ENCODE results near the gene TMEM117.
"Not testable (repeated sequence)": the region's sequence is repeated elsewhere in the genome, so short reads cannot be mapped to it uniquely, and the experiment has no call there.

The TMEM117 gene

GRCh38 chr12:43863770-43864366, 28.0 kb downstream of the TMEM117 start:
- no peak overlapping the region for H4K91ac ChIP-seq (ENCODE audit: low read depth, low read length, poor library complexity)
- H2BK120ac ChIP-seq (ENCODE audit: low read depth, low read length), result no peak overlapping the region

DNA sequence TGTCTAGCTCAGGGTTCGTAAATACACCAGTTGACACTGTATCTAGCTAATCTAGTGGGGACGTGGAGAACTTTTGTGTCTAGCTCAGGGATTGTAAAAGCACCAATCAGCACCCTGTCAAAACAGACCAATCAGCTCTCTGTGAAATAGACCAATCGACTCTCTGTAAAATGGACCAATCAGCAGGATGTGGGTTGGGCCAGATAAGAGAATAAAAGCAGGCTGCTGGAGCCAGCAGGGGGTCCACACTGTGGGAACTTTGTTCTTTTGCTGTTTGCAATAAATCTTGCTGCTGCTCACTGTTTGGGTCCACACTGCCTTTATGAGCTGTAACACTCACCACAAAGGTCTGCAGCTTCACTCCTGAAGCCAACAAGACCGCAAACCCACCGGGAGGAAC, 28.7 kb downstream of the TMEM117 start:
- not testable (repeated sequence) for H3K4me3 ChIP-seq (ENCODE audit: low read length in 2 of 2); H3K27ac ChIP-seq (replicated peaks; ENCODE audit: low read length); H3K4ac ChIP-seq (ENCODE audit: low read length); H3K4me2 ChIP-seq (ENCODE audit: insufficient read depth, low read length, poor library complexity, severe bottlenecking); H3K27me3 ChIP-seq (ENCODE audit: control insufficient read depth in 3 of 3, insufficient read depth in 3 of 3, low read depth in 1 of 3, low read length in 3 of 3); H2BK120ac ChIP-seq (ENCODE audit: low read depth, low read length); H2BK5ac ChIP-seq (ENCODE audit: low read length); H2AFZ ChIP-seq (ENCODE audit: low read length); H2AK5ac ChIP-seq (ENCODE audit: low read depth, low read length); H3K23ac ChIP-seq (ENCODE audit: low read depth, low read length, poor library complexity); H2BK15ac ChIP-seq (ENCODE audit: low read length); H4K8ac ChIP-seq (ENCODE audit: low read depth, low read length); H3K9me3 ChIP-seq (replicated peaks in 1 of 2; ENCODE audit: control insufficient read depth in 2 of 2, insufficient read depth in 1 of 2, low read depth in 1 of 2, low read length in 2 of 2); DNase-seq (ENCODE audit: low spot score); H3K14ac ChIP-seq (ENCODE audit: low read length); H3K36me3 ChIP-seq (replicated peaks in 1 of 2; ENCODE audit: control insufficient read depth in 2 of 2, insufficient read depth in 2 of 2, low read length in 2 of 2); H2BK12ac ChIP-seq (ENCODE audit: low read length); H4K91ac ChIP-seq (ENCODE audit: low read depth, low read length, poor library complexity); H3K18ac ChIP-seq (ENCODE audit: low read length); H3K9ac ChIP-seq (ENCODE audit: low read depth, low read length, poor library complexity); H3K4me1 ChIP-seq (ENCODE audit: control insufficient read depth in 2 of 2, insufficient read depth in 1 of 2, low read depth in 1 of 2, low read length in 2 of 2); H3K79me1 ChIP-seq (ENCODE audit: low read depth, low read length)
- no CpG with 5 or more reads among the region's 5 CpGs for WGBS, 2 donors (ENCODE audit: extremely low coverage in 2 of 2, insufficient read length in 2 of 2, insufficient replicate concordance in 1 of 2)

More at GRCh38 chr12:43863770-43864366, 28.0 kb downstream of the TMEM117 start:
- H2BK15ac ChIP-seq (ENCODE audit: low read length), result no peak overlapping the region
- no peak overlapping the region for H3K23ac ChIP-seq (ENCODE audit: low read depth, low read length, poor library complexity)
- H3K14ac ChIP-seq (ENCODE audit: low read length), result no peak overlapping the region
- H3K4ac ChIP-seq (ENCODE audit: low read length), result no peak overlapping the region
- H3K4me3 ChIP-seq (ENCODE audit: low read length in 2 of 2), result no peak overlapping the region
- H3K4me2 ChIP-seq (ENCODE audit: insufficient read depth, low read length, poor library complexity, severe bottlenecking), result no peak overlapping the region
- H3K27me3 ChIP-seq (ENCODE audit: control insufficient read depth in 3 of 3, insufficient read depth in 3 of 3, low read depth in 1 of 3, low read length in 3 of 3), result no peaks in the 10 kb centered on the region
- no peak overlapping the region for H3K27ac ChIP-seq (replicated peaks; ENCODE audit: low read length)
- H3K9me3 ChIP-seq (replicated peaks in 1 of 2; ENCODE audit: control insufficient read depth in 2 of 2, insufficient read depth in 1 of 2, low read depth in 1 of 2, low read length in 2 of 2), result no peaks in the 10 kb centered on the region
- H3K18ac ChIP-seq (ENCODE audit: low read length), result no peak overlapping the region
- no peaks in the 10 kb centered on the region for H3K4me1 ChIP-seq (ENCODE audit: control insufficient read depth in 2 of 2, insufficient read depth in 1 of 2, low read depth in 1 of 2, low read length in 2 of 2)
- no peak overlapping the region for H2AK5ac ChIP-seq (ENCODE audit: low read depth, low read length)
- no peaks in the 10 kb centered on the region for H3K36me3 ChIP-seq (replicated peaks in 1 of 2; ENCODE audit: control insufficient read depth in 2 of 2, insufficient read depth in 2 of 2, low read length in 2 of 2)
- H2AFZ ChIP-seq (ENCODE audit: low read length), result no peak overlapping the region
- WGBS, 2 donors (ENCODE audit: extremely low coverage in 2 of 2, insufficient read length in 2 of 2, insufficient replicate concordance in 1 of 2), result no CpG with 5 or more reads among the region's 23 CpGs
- no peaks in the 10 kb centered on the region for H3K79me1 ChIP-seq (ENCODE audit: low read depth, low read length)
- H2BK5ac ChIP-seq (ENCODE audit: low read length), result no peak overlapping the region
- H2BK12ac ChIP-seq (ENCODE audit: low read length), result no peak overlapping the region
- H4K8ac ChIP-seq (ENCODE audit: low read depth, low read length), result no peak overlapping the region
- H3K9ac ChIP-seq (ENCODE audit: low read depth, low read length, poor library complexity), result no peak overlapping the region
- DNase-seq (ENCODE audit: low spot score), result no peak

DNA sequence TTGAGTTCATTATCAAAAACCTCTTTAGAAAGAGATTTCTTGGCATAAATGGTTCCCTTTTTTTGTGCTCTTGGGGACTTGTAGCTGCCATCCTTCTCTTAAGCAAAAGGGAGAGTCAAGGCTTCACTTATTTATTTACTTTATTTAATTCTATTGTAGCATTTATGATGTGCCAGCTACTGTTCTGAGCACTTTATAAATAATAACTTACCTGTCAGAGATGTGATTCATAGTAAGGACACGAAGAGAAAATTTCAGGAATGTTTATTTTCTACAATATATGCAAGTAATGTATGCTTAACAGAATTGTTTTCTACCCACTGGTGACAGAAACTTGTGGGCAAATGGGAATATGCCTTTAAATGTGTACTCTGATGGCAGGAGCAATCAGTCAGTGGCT, 33.3 kb downstream of the TMEM117 start:
- H2BK15ac ChIP-seq (ENCODE audit: low read length), result no peak overlapping the region
- H3K27ac ChIP-seq (replicated peaks; ENCODE audit: low read length), result no peak overlapping the region
- no peak for DNase-seq (ENCODE audit: low spot score)
- H3K4me3 ChIP-seq (ENCODE audit: low read length in 2 of 2), result no peak overlapping the region
- no peak overlapping the region for H3K18ac ChIP-seq (ENCODE audit: low read length)
- no peak overlapping the region for H2AK5ac ChIP-seq (ENCODE audit: low read depth, low read length)
- no peak overlapping the region for H2AFZ ChIP-seq (ENCODE audit: low read length)
- H4K8ac ChIP-seq (ENCODE audit: low read depth, low read length), result no peak overlapping the region
- H3K4me2 ChIP-seq (ENCODE audit: insufficient read depth, low read length, poor library complexity, severe bottlenecking), result no peak overlapping the region
- H3K27me3 ChIP-seq (ENCODE audit: control insufficient read depth in 3 of 3, insufficient read depth in 3 of 3, low read depth in 1 of 3, low read length in 3 of 3), result no peaks in the 10 kb centered on the region
- H2BK12ac ChIP-seq (ENCODE audit: low read length), result no peak overlapping the region
- no peak overlapping the region for H3K14ac ChIP-seq (ENCODE audit: low read length)
- H3K79me1 ChIP-seq (ENCODE audit: low read depth, low read length), result no peaks in the 10 kb centered on the region
- WGBS, 2 donors (ENCODE audit: extremely low coverage in 2 of 2, insufficient read length in 2 of 2, insufficient replicate concordance in 1 of 2), result no CpG with 5 or more reads among the region's 1 CpG
- H3K4me1 ChIP-seq (ENCODE audit: control insufficient read depth in 2 of 2, insufficient read depth in 1 of 2, low read depth in 1 of 2, low read length in 2 of 2), result no peaks in the 10 kb centered on the region
- no peak overlapping the region for H4K91ac ChIP-seq (ENCODE audit: low read depth, low read length, poor library complexity)
- H2BK5ac ChIP-seq (ENCODE audit: low read length), result no peak overlapping the region
- no peak overlapping the region for H3K4ac ChIP-seq (ENCODE audit: low read length)
- H3K9me3 ChIP-seq (replicated peaks in 1 of 2; ENCODE audit: control insufficient read depth in 2 of 2, insufficient read depth in 1 of 2, low read depth in 1 of 2, low read length in 2 of 2), result no peaks in the 10 kb centered on the region
- H3K23ac ChIP-seq (ENCODE audit: low read depth, low read length, poor library complexity), result no peak overlapping the region
- no peaks in the 10 kb centered on the region for H3K36me3 ChIP-seq (replicated peaks in 1 of 2; ENCODE audit: control insufficient read depth in 2 of 2, insufficient read depth in 2 of 2, low read length in 2 of 2)
- no peak overlapping the region for H2BK120ac ChIP-seq (ENCODE audit: low read depth, low read length)
- H3K9ac ChIP-seq (ENCODE audit: low read depth, low read length, poor library complexity), result no peak overlapping the region

DNA sequence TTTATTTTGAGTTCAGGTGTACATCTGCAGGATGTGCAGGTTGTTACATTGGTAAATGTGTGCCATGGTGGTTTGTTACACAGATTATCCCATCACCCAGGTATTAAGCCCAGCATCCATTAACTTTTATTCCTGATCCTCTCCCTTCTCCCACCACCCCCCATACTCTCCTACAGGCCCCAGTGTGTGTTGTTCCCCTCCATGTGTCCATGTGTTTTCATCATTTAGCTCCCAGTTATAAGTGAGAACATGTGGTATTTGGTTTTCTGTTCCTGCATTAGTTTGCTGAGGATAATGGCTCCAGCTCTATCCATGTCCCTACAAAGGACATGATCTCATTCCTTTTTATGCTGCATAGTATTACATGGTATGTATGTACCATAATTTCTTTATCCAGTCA, 33.9 kb downstream of the TMEM117 start:
- not testable (repeated sequence) for H3K4ac ChIP-seq (ENCODE audit: low read length); H4K91ac ChIP-seq (ENCODE audit: low read depth, low read length, poor library complexity); H3K9ac ChIP-seq (ENCODE audit: low read depth, low read length, poor library complexity); H2BK120ac ChIP-seq (ENCODE audit: low read depth, low read length); H3K14ac ChIP-seq (ENCODE audit: low read length); H3K79me1 ChIP-seq (ENCODE audit: low read depth, low read length); H3K36me3 ChIP-seq (replicated peaks in 1 of 2; ENCODE audit: control insufficient read depth in 2 of 2, insufficient read depth in 2 of 2, low read length in 2 of 2); H3K4me1 ChIP-seq (ENCODE audit: control insufficient read depth in 2 of 2, insufficient read depth in 1 of 2, low read depth in 1 of 2, low read length in 2 of 2); H3K27me3 ChIP-seq (ENCODE audit: control insufficient read depth in 3 of 3, insufficient read depth in 3 of 3, low read depth in 1 of 3, low read length in 3 of 3); H3K9me3 ChIP-seq (replicated peaks in 1 of 2; ENCODE audit: control insufficient read depth in 2 of 2, insufficient read depth in 1 of 2, low read depth in 1 of 2, low read length in 2 of 2); H4K8ac ChIP-seq (ENCODE audit: low read depth, low read length); H2BK5ac ChIP-seq (ENCODE audit: low read length); H2BK15ac ChIP-seq (ENCODE audit: low read length); H3K27ac ChIP-seq (replicated peaks; ENCODE audit: low read length); H2BK12ac ChIP-seq (ENCODE audit: low read length); H3K18ac ChIP-seq (ENCODE audit: low read length); H3K4me3 ChIP-seq (ENCODE audit: low read length in 2 of 2); H2AFZ ChIP-seq (ENCODE audit: low read length); H3K23ac ChIP-seq (ENCODE audit: low read depth, low read length, poor library complexity); H2AK5ac ChIP-seq (ENCODE audit: low read depth, low read length); DNase-seq (ENCODE audit: low spot score); H3K4me2 ChIP-seq (ENCODE audit: insufficient read depth, low read length, poor library complexity, severe bottlenecking)
